NCI-H460 (cell line): ENCODE results near the gene DTNA. TPM values are rescaled to one million over a fixed set of nuclear protein-coding genes. Genes with fewer than 3 reads are reported as not detected.
"Not testable (repeated sequence)": the region's sequence is repeated elsewhere in the genome, so short reads cannot be mapped to it uniquely, and the experiment has no call there.

Experiments
- DNase-seq: peaks from one replicate; pipeline ENCODE4 v3.0.0-alpha.2; 2016; ENCODE audit warnings: low read depth; ENCODE audit errors: extremely low read depth
- total RNA-seq: library from RNA; depleted of rRNA; stranded (reverse); fragments of >200 nt; shearing (Covaris generic); gene quantifications from 2 replicates; pipeline ENCODE4 v1.2.3, GENCODE V29; 2014

DTNA gene
- total RNA-seq, 1 experiment from 2014 or later: 6.3 TPM

DNA sequence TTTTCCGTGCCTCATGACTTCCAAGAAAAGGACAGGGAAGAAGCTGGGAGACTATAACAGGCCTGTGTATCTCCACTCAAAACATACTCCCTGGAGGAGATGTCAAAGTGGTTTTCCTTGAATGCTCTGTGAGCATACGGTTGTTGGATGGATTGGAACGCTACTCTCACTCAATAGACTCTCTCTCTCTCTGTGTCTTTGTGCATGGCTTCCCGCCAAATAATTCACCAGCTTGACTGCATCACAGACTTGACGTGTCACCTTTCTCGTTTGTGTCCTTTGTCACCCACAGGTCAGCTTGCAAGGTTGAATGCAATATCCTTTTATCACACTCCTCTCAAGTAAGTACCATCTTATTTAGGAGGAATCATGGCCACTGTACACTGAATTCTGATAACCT, 174.3 kb downstream of the DTNA start:
- DNase-seq: no peak

DNA sequence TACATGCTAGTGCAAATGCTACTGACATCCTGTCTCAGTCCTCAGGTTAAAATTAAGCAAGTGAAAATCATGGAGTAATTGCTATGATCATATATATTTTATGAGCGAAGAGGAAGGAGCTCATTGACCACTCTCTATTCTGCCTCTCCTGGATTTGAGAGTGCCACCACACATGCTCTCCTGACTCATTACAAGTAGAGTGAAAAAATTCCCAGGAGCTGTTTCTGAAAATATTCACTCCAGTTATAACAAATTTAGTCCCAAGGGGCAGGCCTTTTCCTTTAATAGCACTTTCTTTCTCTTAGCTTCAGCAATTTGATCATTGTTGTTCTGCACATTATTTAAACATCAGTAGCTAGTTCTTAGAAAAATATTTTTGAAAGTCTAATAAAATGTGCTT, 176.1 kb downstream of the DTNA start:
- no peak for DNase-seq

DNA sequence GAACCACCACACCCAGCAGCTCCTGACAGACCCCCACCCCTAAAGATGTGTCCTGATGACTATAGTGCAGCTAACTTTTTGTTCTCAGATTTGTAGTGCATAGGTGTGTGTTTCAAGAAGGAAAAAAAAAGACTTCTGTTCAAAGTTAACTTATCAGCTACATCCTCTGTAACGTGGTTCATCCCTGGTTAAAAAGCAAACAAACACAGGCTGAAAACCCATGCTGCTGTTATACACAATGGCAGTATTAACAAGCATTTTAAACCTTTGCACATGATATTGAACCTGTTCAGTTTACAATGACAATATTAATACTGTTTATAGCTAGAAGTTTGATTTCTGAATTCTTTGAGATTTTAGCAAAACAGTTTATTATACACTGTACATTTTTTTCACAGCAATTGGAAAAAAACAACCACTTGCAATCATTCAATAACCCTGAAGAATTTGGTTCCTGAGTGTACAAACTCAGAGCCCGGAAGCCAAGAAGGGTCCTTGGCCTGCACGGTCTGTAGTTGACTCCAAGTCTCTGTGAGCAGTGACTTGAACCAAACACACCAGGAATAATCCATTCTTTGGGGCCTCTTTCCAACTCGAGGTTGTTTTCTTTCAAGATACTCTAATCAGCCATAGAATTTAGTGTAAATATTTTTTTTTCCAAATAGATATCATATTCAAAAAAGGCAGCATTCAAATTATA, 177.9 kb downstream of the DTNA start:
- no peak for DNase-seq

DNA sequence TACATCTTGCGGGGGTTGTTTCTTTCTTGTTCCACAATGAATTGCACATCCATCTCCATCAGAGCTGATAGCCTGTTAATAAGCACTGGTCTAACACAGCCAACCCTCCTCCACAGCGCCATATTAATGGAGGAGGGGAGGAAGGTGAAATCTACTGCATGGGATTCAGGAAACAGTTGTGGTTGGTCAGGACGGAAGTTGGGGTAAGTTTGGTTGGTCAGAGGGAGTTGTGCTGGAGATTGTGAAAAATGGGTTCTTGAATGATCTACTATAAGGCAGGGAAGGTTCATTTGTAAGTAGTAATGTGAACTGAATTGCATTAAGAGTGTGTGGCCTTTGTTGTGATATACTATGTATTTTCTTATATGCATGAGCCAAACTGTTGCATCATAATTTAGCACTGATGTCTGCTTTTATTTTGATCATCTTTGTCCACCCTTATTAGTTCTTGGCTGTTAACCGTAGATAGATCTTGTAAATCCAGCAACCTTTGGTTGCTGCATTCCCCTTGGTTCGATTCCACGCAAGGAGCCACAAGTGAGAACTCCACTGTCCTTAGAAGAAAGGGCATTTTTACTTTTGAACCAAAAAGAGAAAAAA, 180.5 kb downstream of the DTNA start:
- no peak for DNase-seq

DNA sequence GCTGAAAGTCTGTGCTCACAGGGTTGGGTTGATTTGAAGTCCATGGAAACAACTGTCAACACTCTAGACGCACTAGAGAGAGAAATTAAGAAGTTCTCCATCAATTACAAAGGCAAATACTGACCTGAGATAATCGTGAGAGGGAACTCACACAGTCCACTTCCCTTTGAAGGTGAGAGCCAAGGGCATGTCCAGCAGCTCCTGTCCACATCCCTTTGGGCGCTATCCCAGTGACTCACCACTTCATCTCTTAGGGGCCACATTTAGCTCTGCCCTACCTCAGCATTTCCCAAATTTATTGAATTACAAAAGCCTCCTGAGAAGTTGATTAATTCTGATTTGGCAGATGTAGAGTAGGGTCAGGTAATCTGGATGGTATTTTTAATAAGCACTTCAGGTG, 182.3 kb downstream of the DTNA start:
- no peak for DNase-seq

DNA sequence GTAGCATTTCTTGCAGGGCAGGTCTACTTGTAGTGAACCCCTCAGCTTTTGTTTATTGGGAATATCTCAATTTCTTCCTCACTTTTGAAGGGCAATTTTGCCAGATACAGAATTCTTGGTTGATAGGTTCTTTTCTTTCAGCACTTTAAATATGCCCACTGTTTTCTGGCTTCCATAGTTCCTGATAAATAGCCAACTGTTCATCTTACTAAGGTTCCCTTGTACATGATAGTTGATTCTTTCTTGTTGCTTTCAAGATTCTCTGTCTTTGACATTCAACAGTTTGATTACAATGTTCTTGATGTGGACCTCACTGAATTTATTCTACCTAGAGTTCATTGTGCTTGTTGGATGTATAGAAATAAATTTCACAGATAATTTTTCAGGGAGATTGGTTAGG, 183.1 kb downstream of the DTNA start:
- DNase-seq: no peak

DNA sequence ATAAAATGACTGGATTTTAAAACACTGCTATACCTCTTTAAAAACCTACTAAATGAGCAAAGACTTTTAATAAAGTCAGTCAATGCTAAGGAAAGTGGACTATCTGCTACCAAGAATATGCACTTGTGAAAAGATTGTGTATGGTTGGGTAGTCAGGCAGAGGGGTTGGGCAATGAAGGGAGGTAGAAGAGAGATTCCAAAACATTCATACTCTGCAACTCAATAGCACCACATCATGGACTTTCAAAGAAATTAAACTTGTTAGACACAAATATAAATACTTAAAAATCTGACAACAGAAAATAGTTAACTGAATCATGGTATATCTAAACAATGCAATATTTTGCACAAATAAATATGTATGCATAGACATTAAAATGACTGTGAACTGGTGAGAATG, 191.2 kb downstream of the DTNA start:
- DNase-seq: no peak

DNA sequence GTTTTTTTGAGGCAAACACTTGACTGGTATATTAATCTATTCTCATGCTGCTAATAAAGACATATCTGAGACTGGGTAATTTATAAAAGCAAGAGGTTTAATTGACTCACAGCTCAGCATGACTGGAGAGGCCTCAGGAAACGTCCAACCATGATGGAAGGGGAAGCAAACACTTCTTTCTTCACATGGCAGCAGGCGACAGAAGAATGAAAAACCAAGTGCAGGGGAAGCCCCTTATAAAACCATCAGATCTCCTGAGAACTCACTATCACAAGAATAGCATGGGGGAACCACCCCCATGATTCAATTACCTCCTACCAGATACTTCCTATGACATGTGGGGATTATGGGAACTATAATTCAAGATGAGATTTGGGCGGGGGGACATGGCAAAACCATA, 194.9 kb downstream of the DTNA start:
- no peak for DNase-seq

DNA sequence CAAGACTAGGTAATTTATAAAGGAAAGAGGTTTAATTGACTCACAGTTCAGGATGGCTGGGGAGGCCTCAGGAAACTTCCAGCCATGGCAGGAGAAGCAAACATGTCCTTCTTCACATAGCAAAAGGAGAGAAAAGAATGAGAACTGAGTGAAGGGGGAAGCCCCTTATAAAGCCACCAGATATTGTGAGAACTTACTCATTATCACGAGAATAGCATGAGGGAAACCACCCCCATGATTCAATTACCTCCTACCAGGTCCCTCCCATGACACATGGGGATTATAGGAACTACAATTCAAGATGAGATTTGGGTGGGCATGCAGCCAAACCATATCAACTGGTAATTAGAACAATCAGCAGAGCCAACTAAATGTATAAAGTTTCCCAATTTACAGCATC, 196.9 kb downstream of the DTNA start:
- not testable (repeated sequence) for DNase-seq

DNA sequence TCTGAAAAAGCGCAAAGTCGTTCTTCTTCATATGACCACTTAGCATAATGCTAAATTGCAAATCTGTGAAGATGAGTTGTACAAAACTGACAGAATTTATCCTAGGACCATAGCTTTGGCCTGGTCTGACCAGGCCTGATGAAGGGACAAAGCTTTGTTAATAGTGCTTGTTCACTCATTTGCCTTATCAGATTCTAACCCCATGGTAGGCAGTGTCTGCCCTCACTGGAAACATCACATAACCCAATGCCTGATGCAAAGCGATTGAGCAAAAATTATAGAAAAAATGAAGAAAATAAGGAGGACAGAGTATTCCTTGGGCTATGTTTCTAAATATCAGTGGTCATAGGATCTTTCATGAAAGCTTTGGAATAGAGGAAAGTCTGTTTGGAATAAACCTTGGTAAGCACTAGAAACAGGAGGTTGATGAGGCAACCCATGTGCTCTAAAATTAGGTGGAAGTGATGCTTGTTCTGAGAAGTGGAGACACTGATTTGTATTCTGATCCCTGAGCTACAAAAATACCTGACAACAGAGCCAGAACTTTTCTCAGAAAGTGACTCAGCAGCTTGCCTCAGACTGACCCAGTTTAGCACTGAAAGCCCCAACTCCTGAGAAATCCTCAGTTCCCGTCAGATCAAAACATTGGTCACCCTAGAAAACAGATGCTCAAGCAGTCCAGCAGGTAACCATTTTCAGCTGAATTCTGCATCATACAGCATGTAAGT, 199.7 kb downstream of the DTNA start:
- DNase-seq: no peak

DNA sequence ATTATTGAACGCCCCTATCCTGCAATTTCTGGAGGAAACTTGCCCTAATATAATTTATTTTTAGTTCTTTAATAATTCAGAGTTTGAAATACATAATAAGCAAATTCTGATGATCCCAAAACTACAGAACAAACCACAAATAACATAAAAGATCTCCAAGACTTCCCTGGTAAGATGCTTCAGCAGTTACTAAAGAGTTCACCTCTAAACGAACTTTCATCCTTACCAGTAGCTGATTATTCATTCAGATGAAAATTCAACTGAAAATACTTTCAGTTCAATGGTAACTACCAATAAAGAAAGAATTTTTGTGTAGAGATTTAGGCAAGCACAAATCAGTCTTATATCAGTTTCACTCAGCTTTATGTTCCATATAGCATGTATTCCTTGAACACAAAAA, 201.0 kb downstream of the DTNA start:
- DNase-seq: no peak

DNA sequence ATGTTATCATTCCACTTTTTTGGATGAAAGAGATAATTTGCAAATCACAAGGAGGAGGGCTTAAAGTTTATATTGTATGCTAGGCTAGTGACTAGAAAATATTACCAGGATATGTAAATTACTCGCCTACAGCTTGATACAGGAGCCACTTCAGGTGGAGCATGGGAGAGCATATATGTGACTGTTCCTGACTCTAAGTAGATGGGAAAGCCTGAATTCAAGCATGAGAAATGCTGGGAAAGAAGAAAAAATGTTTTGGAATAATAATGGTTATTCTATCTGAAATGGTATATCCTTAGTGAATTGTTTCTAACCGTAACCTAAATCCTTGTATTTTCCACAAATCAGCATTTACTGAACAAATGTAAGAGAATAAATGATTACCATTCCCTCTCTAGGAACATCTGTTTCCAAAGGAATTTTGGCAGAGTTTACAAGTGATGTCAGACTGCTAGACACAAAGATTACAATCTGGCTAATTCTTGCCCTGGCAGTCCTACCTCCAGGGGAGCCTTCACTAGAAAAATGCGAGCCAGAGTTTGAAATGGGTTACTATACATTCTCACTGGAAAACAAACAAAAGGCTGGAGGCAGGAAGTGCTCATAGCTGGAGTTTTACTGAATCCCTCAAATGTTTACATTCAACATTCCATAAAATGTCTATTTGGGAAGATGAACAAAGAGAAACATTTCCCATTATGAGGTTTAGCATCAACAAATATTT, 201.7 kb downstream of the DTNA start:
- DNase-seq: no peak

DNA sequence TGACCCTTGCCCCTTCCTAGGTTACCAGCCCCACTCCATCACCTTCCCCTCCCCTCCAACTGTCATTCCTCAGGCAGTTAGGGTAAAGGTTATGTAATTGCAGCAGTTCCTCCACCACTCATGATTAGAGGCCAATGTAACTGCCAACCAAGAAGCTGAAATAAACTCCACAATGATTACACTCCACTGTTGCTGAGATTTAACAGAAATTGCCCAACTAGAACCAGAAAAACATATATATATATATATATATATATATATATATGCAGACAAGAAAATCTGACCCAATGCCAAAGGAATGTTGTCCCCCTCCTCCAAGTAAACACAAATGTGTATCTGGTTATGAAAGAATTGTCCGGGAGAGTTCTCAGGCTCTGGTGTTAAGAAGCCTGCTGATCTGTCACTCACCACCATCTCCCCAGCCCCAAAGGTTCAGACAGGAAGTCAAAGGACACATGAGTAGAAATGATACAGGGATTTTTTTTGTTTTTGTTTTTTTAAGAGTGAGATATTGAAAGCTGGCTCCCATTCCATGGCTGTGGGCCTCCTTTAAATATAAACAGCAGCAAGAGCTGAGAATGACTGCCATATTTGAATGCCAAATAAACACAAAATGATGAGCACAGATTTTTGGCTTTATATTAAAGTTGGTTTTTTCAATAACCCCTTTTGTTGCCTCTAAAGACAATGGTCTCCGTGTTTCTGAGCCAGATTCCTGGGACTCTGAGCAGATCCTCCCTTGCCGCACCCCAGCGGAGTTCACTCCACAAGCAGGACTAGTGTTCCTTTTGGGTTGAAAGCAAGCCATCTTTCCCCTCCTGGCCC, 204.0 kb downstream of the DTNA start:
- DNase-seq: no peak

DNA sequence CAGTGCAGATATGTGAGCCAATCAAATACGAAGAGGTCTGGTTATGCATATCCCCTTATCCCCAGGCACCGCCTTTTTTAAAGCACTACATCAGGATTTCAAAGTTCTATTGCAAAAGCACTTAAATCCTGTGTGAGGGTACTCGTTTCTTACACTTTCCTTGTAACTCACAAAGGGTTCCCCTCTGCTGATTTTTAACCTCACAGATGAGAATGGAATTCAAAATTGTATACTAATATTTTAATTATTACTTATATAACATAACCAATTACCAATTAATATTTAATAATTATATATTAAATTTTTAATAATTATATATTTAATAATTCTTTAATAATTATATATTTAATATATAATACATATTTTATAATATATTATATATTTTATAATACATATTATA, 204.9 kb downstream of the DTNA start:
- DNase-seq: no peak

DNA sequence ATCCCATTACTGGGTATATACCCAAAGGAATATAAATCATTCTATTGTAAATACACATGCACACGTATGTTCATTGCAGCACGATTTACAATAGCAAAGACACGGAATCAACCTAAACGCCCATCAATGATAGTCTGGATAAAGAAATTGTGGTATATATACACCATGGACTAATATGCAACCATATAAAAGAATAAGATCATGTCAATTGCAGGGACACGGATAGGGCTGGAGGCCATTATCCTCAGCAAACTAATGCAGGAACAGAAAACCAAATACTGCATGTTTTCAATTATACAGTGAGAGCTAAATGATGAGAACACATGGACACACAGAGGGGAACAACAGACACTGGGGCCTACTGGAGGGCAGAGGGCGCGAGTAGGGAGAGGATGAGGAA, 206.4 kb downstream of the DTNA start:
- DNase-seq: not testable (repeated sequence)

DNA sequence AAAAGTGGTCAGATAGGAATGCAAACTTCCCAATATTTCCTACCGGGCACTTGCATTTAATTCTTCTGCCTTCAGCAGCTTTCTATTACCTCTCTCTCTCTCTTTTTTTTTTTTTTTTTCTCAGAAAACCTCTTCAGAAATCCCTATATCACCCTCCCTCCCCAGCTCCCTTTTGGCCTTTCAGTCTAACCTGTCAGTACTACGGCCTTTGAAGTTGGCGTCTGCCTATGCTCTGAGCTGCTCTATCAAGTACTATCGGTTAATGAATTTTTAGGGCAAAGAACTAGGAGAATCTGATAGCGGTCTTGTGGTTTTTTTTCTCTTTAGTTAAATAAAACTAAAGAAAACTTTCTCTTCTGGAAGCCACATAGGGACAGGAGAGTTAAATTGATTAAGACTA, 208.8 kb downstream of the DTNA start:
- no peak for DNase-seq

DNA sequence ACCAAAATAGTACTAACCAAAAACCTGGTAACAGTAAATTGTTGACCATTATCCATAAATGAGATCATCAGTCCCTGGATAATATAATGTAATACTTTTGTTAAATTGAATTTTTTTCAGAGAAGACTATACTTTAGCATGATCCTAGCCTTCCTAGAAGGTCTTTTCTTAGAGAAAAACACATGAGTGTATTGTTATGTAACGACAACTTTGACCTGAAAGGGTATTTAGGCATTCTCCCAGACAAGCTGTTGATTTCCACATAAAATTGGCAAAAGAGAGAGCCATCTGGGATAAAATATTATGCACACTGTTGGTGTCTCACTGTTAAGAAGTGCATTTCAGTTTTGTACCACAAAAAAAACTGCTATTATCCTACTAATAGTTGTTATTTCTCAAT, 211.1 kb downstream of the DTNA start:
- no peak for DNase-seq

DNA sequence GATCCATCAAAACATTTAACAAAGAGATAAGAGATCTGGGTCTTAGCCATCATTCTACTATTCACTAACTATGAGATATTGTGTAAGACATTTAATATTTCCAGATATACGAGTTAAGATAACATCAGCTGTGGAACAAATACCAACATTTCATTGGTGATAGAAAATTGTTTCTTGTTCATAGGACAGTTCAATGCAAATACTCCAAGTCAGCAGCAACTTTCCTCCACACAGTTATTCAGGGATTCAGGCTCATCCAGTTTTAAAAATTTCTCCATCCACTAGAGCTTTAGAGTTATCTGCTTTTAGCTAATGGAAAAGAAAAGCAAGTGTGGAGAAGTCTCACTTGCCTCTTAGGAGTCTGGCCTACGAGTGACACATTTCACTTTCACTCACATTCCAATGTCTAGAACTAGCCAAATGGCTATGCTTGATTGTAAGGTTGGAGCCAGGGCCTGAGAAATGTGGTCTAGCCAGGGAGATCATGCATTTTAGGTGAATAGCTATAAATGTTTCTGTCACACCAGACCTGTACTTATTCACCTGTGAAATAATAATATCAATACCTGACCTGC, 211.8 kb downstream of the DTNA start:
- DNase-seq: no peak

DNA sequence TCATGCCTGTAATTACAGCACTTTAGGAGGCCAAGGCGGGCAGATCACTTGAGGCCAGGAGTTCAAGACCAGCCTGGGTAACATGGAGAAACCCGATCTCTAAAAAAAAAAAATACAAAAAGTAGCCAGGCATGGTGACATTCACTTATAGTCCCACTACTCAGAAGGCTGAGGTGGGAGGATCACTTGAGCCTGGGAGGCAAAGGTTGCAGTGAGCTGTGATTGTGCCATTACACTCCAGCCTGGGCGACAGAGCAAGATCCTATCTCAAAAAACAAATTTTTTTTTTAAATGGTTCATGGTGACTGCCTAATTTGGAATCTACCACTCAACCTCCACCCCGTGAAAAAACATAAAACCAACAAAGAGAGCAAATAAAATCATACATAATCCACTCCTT, 212.5 kb downstream of the DTNA start:
- DNase-seq: not testable (repeated sequence)

DNA sequence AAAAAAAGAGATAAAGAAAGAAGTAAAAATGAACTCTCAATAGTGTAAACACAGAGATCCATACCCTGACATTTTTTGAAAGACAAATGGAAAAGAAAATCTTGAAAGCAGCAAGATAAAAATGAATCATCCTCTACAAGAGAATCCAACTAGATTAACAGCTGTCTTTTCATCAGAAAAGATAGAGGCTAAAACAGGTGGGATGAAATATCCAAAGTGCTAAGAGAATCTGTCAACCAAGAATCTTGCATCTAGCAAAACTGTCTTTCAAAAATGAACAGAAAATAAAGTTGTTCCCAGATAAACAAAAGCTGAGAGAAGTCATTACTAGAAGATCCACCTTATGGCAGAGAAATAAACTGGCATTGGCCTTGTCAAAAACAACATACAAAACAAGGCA, 213.8 kb downstream of the DTNA start:
- DNase-seq: no peak
